Esophagus squamous epithelium (tissue), 5 donors: Measurements from ENCODE around the gene TMEM168. TPM values are rescaled to one million over a fixed set of nuclear protein-coding genes. Genes with fewer than 3 reads are reported as not detected.
A peak's percentile ranks its signal among the peaks of the same experiment; 100 is the strongest.

ENCODE experiments used
- DNase-seq: peaks from one replicate; lab custom pipeline; 2025; lab: John Stamatoyannopoulos, UW
- H3K27ac ChIP-seq, 4 donors: fragments of 200-600 bp; sonication (generic); one replicate each; pipeline ENCODE4 v1.5.1; 2016 to 2019; ENCODE audit warnings: mild to moderate bottlenecking in 1 of 4
- H3K27me3 ChIP-seq, 4 donors: fragments of 200-600 bp; sonication (generic); 1 replicate in 3 of 4; 2 replicates in 1 of 4; pipeline versions ENCODE4 v1.5.1 to v1.6.0; 2017 to 2021; ENCODE audit warnings: antibody characterized with exemption in 1 of 4
- H3K36me3 ChIP-seq, 3 donors: fragments of 200-600 bp; sonication (generic); one replicate each; pipeline ENCODE4 v1.5.1; 2016 to 2019
- H3K4me1 ChIP-seq, 3 donors: fragments of 200-600 bp; sonication (generic); one replicate each; pipeline ENCODE4 v1.5.1; 2017 to 2019
- H3K4me3 ChIP-seq, 4 donors: fragments of 200-600 bp; sonication (generic); 1 replicate in 3 of 4; 2 replicates in 1 of 4; pipeline ENCODE4 v1.5.1; 2016 to 2019; ENCODE audit warnings: mild to moderate bottlenecking in 2 of 4, moderate library complexity in 1 of 4
- H3K9me3 ChIP-seq, 3 donors: fragments of 200-600 bp; sonication (generic); one replicate each; pipeline ENCODE4 v1.5.1; 2016 to 2019
- POLR2A ChIP-seq, 4 donors: fragments of 450-650 bp; IDR thresholded peaks; one replicate each; pipeline ENCODE4 v1.6.1; 2017; ENCODE audit warnings: antibody characterized with exemption in 4 of 4, mild to moderate bottlenecking in 4 of 4, moderate library complexity in 3 of 4
- WGBS, 2 donors: methylation state at CpG; one replicate each; pipeline ENCODE4 v1.1.5; 2018; 5-methylcytosine and 5-hydroxymethylcytosine counted together
- intact Hi-C: fragments of 100-400 bp; cut with DNase I; formaldehyde crosslinking; loops from one replicate; pipeline ENCODE4 v1.15.0; 2022
- total RNA-seq, 4 donors: library from RNA; depleted of rRNA; stranded (reverse); fragments of >200 nt; gene quantifications; one replicate each; pipeline ENCODE4 v1.1.0, GENCODE V29; 2016
- TF ChIP-seq, protein P1 (sequence below), 6 experiments: fragments of 450-650 bp in 4 of 6; fragments of 200-600 bp in 2 of 6; sonication (generic) in 2 of 6; IDR thresholded peaks; one replicate each; pipeline ENCODE4 v1.5.1; 2016 to 2019; ENCODE audit warnings: antibody characterized with exemption in 6 of 6, mild to moderate bottlenecking in 4 of 6, moderate library complexity in 4 of 6
- donor health status: DM: yes; HTN: yes; CAD: no.

The TMEM168 gene
- total RNA-seq, 4 donors from 2014 or later: 16.5 to 32.6 (median 21.6) TPM

DNA sequence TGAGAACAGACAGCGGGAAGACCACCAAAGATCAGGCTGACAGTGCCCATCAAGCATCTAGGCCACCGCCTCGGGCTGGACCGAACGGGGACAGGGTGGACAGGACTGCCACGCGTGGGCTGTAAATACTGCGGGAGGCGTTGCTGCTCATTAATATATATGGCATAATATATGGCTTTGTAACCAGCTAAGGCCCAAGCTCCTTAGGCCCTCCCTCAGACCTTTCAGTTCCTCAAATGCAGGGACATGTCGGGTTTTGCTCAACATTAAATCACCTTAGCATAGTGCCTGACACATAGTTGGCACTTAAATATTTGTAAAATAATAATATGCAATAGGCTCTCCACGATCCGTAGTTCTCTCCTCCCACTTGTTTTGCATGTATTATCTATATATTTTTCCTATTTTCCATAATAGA lies 402 bp upstream of the TMEM168 start:
- H3K9me3 ChIP-seq: no peaks in the 10 kb centered on the region
- 5 to 11% methylated on average over 11 to 12 of the region's 12 CpGs for WGBS, 2 donors

DNA sequence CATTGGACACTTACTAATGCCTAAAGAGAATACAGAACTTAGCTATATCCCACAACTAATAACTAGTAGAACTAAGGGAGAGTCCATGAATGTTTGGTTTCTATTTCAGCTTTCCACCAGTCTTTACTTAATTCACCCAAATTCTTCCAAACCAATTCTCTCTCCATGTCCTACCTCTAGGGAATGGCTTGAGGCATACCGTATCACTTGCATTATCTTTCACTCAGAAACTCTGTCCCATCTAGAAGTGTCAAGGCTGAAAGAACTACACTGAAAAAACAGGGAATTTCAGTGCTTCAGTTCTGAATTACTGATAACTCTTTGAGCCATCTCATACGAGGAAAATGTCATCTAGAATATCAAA lies 758 bp downstream of the TMEM168 start:
- 0% methylated on average over 2 of the region's 2 CpGs for WGBS, 2 donors
- no peak for DNase-seq
- no peak for TF ChIP-seq POLR2A (IDR thresholded peaks at IDR 0.05)

More for the DNA sequence above, 402 bp upstream of the TMEM168 start:
- peak overlapping the region; percentile 91 to 96 (median 93) for H3K27ac ChIP-seq
- TF ChIP-seq, protein P1, sequence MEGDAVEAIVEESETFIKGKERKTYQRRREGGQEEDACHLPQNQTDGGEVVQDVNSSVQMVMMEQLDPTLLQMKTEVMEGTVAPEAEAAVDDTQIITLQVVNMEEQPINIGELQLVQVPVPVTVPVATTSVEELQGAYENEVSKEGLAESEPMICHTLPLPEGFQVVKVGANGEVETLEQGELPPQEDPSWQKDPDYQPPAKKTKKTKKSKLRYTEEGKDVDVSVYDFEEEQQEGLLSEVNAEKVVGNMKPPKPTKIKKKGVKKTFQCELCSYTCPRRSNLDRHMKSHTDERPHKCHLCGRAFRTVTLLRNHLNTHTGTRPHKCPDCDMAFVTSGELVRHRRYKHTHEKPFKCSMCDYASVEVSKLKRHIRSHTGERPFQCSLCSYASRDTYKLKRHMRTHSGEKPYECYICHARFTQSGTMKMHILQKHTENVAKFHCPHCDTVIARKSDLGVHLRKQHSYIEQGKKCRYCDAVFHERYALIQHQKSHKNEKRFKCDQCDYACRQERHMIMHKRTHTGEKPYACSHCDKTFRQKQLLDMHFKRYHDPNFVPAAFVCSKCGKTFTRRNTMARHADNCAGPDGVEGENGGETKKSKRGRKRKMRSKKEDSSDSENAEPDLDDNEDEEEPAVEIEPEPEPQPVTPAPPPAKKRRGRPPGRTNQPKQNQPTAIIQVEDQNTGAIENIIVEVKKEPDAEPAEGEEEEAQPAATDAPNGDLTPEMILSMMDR (IDR thresholded peaks at IDR 0.05): no peak
- no peak for TF ChIP-seq POLR2A (IDR thresholded peaks at IDR 0.05)
- no peaks in the 10 kb centered on the region for H3K27me3 ChIP-seq
- no peak for DNase-seq
- H3K36me3 ChIP-seq: no peaks in the 10 kb centered on the region
- H3K4me3 ChIP-seq: peak overlapping the region; percentile 66 to 90 (median 80)
- intact Hi-C loops: no loop called here
- H3K4me1 ChIP-seq: peaks cover 7 to 42% (median 14%) of the 10 kb centered on the region in 3 donors

DNA sequence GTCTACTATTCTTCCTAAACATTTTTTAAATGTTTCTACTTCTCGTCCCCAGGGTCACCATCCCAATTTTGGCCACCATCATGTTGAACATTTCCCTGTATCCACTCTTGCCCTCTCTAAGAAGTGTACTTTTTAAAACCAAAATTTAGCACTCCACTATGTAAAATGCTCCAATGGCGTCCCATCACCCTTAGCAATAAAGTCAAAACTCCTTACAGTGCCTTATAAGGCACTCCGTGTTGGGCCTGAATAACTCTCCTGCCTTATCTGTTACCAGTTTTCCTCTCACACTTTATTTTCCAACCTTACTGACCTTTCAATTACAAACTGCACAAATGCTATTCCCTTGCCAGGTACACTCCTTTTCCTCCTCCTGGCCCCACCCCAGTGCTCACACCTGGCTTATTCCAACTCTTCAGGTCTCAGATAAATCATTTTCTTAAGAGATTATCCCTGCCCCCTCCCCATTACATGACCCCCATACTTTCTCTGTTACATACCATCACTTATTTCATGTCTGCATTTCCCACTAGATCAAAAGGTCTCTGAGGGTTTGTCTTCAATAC lies 1.3 kb downstream of the TMEM168 start:
- WGBS, 2 donors: 48 to 50% methylated on average over 3 of the region's 3 CpGs
- no peak for DNase-seq
- intact Hi-C loops: no loop called here
- peak overlapping the region; percentile 66 to 90 (median 80) for H3K4me3 ChIP-seq
- peaks cover 7 to 42% (median 14%) of the 10 kb centered on the region in 3 donors for H3K4me1 ChIP-seq
- H3K27me3 ChIP-seq: no peaks in the 10 kb centered on the region
- peaks cover 0 to 10% (median 0%) of the 10 kb centered on the region in 3 donors for H3K36me3 ChIP-seq
- H3K27ac ChIP-seq: peak overlapping the region; percentile 91 to 96 (median 93)
- no peaks in the 10 kb centered on the region for H3K9me3 ChIP-seq
- no peak for TF ChIP-seq POLR2A (IDR thresholded peaks at IDR 0.05)
- TF ChIP-seq, protein P1 (IDR thresholded peaks at IDR 0.05): no peak

More for the DNA sequence above, 758 bp downstream of the TMEM168 start:
- peaks cover 0 to 4% (median 0%) of the 10 kb centered on the region in 3 donors for H3K36me3 ChIP-seq
- no peaks in the 10 kb centered on the region for H3K9me3 ChIP-seq
- intact Hi-C loops: no loop called here
- H3K4me1 ChIP-seq: peaks cover 7 to 42% (median 14%) of the 10 kb centered on the region in 3 donors
- peak overlapping the region; percentile 66 to 90 (median 80) for H3K4me3 ChIP-seq
- peak overlapping the region; percentile 91 to 96 (median 93) for H3K27ac ChIP-seq
- no peaks in the 10 kb centered on the region for H3K27me3 ChIP-seq

DNA sequence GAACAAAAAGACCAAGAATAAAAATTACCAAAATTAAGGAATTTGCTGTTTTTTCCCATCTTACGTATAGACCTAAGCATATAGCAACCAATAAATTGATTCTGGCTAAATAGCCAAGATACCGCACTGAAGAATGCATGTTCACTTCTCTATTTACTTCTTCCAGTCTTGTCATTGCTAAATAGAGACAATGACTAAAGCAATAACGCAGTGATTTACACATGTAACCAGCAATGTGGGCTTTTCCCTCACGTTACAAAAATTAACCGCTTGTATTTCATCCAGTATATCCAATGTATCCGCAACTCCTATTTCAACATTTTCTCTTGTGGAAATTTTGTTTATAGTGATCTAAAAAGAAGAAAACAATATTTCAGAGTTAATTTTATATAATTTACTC lies 5.6 kb downstream of the TMEM168 start:
- intact Hi-C loops: no loop called here
- H3K27ac ChIP-seq: no peak overlapping the region
- no peak overlapping the region for H3K4me3 ChIP-seq
- no peaks in the 10 kb centered on the region for H3K9me3 ChIP-seq
- peaks cover 0 to 31% (median 0%) of the 10 kb centered on the region in 3 donors for H3K36me3 ChIP-seq
- peaks cover 7 to 31% (median 14%) of the 10 kb centered on the region in 3 donors for H3K4me1 ChIP-seq
- no peak for TF ChIP-seq POLR2A (IDR thresholded peaks at IDR 0.05)
- TF ChIP-seq, protein P1 (IDR thresholded peaks at IDR 0.05): no peak
- WGBS, 2 donors: 82 to 93% methylated on average over 6 of the region's 6 CpGs
- no peaks in the 10 kb centered on the region for H3K27me3 ChIP-seq
- no peak for DNase-seq

DNA sequence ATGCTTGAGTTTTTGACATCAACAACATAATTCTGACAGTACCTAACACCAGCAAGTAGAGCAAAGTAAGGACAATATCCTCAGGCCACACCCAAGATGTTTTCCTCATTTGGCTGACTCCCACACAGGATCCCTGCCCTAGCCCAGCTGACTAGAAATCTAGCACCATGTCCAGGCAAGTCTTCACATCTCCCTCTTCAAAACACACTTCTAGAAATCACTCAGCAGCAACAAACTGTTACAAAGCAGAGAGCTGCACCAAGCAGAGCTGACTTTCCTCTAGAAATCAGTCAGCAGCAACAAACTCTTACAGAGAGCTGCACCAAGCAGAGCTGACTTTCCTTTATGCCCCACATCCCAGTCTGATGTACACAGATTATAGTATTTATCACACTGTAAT lies 7.7 kb downstream of the TMEM168 start:
- Histone ChIP-seq H3K4me3 (no peak overlapping the region), H3K27me3 (no peaks in the 10 kb centered on the region), H3K27ac (peak overlapping the region in 1 of 4 donors; percentile 48), H3K4me1 (peaks cover 0 to 14% (median 0%) of the 10 kb centered on the region in 3 donors), H3K36me3 (peaks cover 0 to 31% (median 0%) of the 10 kb centered on the region in 3 donors), H3K9me3 (no peaks in the 10 kb centered on the region)
- no peak for TF ChIP-seq POLR2A (IDR thresholded peaks at IDR 0.05)
- TF ChIP-seq, protein P1 (IDR thresholded peaks at IDR 0.05): no peak
- DNase-seq: no peak
- intact Hi-C loops: no loop called here
